NT2/D1 (cell line): ENCODE results near the gene PIN1.

Experiments used
- DNase-seq: peaks from one replicate; pipeline ENCODE4 v3.0.0-alpha.2; 2011; ENCODE audit warnings: low read depth, low spot score
- H3K27me3 ChIP-seq: 2 replicates; pipeline ENCODE4 v1.6.0; 2011; ENCODE audit warnings: mild to moderate bottlenecking; ENCODE audit not compliant: insufficient read length, insufficient read depth
- H3K36me3 ChIP-seq: 2 replicates; pipeline ENCODE4 v1.6.1; 2011; ENCODE audit warnings: mild to moderate bottlenecking, low read length, mixed read lengths; ENCODE audit not compliant: insufficient read depth, insufficient read length
- H3K4me1 ChIP-seq: 2 replicates; pipeline ENCODE4 v1.5.1; 2011; ENCODE audit not compliant: insufficient read depth, insufficient read length
- H3K4me3 ChIP-seq: 2 replicates; pipeline ENCODE4 v1.5.1; 2011; ENCODE audit warnings: low read depth; ENCODE audit not compliant: insufficient read length
- H3K9ac ChIP-seq: 2 replicates; pipeline ENCODE4 v1.6.0; 2011; ENCODE audit warnings: low read depth; ENCODE audit not compliant: insufficient read length
- H3K9me3 ChIP-seq: 2 replicates; pipeline ENCODE4 v1.5.1; 2011; ENCODE audit warnings: mild to moderate bottlenecking, low read length; ENCODE audit not compliant: insufficient read depth
- SUZ12 ChIP-seq: IDR thresholded peaks from 2 replicates; pipeline ENCODE4 v1.6.1; 2011; ENCODE audit not compliant: insufficient read length, insufficient read depth; ENCODE audit errors: extremely low read depth
- YY1 ChIP-seq: IDR thresholded peaks from 2 replicates; pipeline ENCODE4 v1.6.1; 2011; ENCODE audit not compliant: insufficient read length, insufficient read depth
- ZNF274 ChIP-seq: IDR thresholded peaks from 2 replicates; pipeline ENCODE4 v1.6.1; 2011; ENCODE audit warnings: mild to moderate bottlenecking, low read depth, low read length

The PIN1 gene

GRCh38 chr19:9791552-9792205 is 43.4 kb upstream of the PIN1 start:
- Histone ChIP-seq H3K9me3 (no peaks in the 10 kb centered on the region), H3K36me3 (no peaks in the 10 kb centered on the region), H3K27me3 (no peaks in the 10 kb centered on the region), H3K9ac (no peak overlapping the region), H3K4me3 (peak overlapping the region; percentile 26), H3K4me1 (peaks cover 7% of the 10 kb centered on the region)
- TF ChIP-seq SUZ12 (no peak), YY1 (no peak), ZNF274 (no peak)
- peak; percentile 89 for DNase-seq

GRCh38 chr19:9792206-9793070 is 42.7 kb upstream of the PIN1 start:
- no peaks in the 10 kb centered on the region for H3K36me3 ChIP-seq
- H3K27me3 ChIP-seq = no peaks in the 10 kb centered on the region
- no peaks in the 10 kb centered on the region for H3K9me3 ChIP-seq
- peaks cover 7% of the 10 kb centered on the region for H3K4me1 ChIP-seq
- TF ChIP-seq YY1 (no peak), SUZ12 (no peak), ZNF274 (no peak)
- peak; percentile 94 for DNase-seq
- peak overlapping the region; percentile 89 for H3K4me3 ChIP-seq
- peak overlapping the region; percentile 90 for H3K9ac ChIP-seq

- H3K27me3 ChIP-seq = no peaks in the 10 kb centered on the region
- TF ChIP-seq SUZ12 (no peak), ZNF274 (no peak), YY1 (no peak)
- H3K9me3 ChIP-seq = no peaks in the 10 kb centered on the region
- H3K36me3 ChIP-seq = peaks cover 4% of the 10 kb centered on the region
- peak; percentile 13 for DNase-seq
- H3K4me3 ChIP-seq = peak overlapping the region; percentile 89
- peak overlapping the region; percentile 90 for H3K9ac ChIP-seq
- H3K4me1 ChIP-seq = peaks cover 7% of the 10 kb centered on the region
Observed at GRCh38 chr19:9793071-9793591, 42.0 kb upstream of the PIN1 start.

GRCh38 chr19:9796113-9796773 is 38.9 kb upstream of the PIN1 start:
- Histone ChIP-seq H3K4me1 (no peaks in the 10 kb centered on the region), H3K9ac (no peak overlapping the region), H3K27me3 (no peaks in the 10 kb centered on the region), H3K4me3 (no peak overlapping the region), H3K9me3 (no peaks in the 10 kb centered on the region), H3K36me3 (peaks cover 8% of the 10 kb centered on the region)
- DNase-seq = peak; percentile 88
- no peak for TF ChIP-seq ZNF274
- TF ChIP-seq YY1 = no peak
- no peak for TF ChIP-seq SUZ12

GRCh38 chr19:9797871-9798270 is 37.2 kb upstream of the PIN1 start:
- H3K9ac ChIP-seq = no peak overlapping the region

GRCh38 chr19:9799162-9799561 is 36.0 kb upstream of the PIN1 start:
- Histone ChIP-seq H3K27me3 (no peaks in the 10 kb centered on the region), H3K9ac (no peak overlapping the region), H3K9me3 (no peaks in the 10 kb centered on the region), H3K36me3 (peaks cover 16% of the 10 kb centered on the region), H3K4me3 (no peak overlapping the region), H3K4me1 (no peaks in the 10 kb centered on the region)
- no peak for DNase-seq
- TF ChIP-seq ZNF274 (no peak), YY1 (no peak), SUZ12 (no peak)

More at GRCh38 chr19:9797871-9798270, 37.2 kb upstream of the PIN1 start:
- Histone ChIP-seq H3K27me3 (no peaks in the 10 kb centered on the region), H3K4me1 (no peaks in the 10 kb centered on the region), H3K4me3 (no peak overlapping the region), H3K9me3 (no peaks in the 10 kb centered on the region), H3K36me3 (peaks cover 8% of the 10 kb centered on the region)
- no peak for DNase-seq
- TF ChIP-seq ZNF274 (no peak), SUZ12 (no peak), YY1 (no peak)
